OCI-LY7 (cell line): ENCODE data around the gene ELOVL6.
"Not testable (repeated sequence)": the region's sequence is repeated elsewhere in the genome, so short reads cannot be mapped to it uniquely, and the experiment has no call there.

Experiments used
- EZH2phosphoT487 ChIP-seq: fragments of 200-600 bp; sonication (generic); IDR thresholded peaks from 2 replicates; pipeline ENCODE4 v1.6.1; 2018; ENCODE audit warnings: low read depth, borderline replicate concordance, mild to moderate bottlenecking, mixed run types, antibody characterized with exemption, low read length, moderate library complexity, mixed read lengths
- TF ChIP-seq, protein P1 (sequence below): fragments of 200-600 bp; sonication (generic); conservative IDR thresholded peaks from 2 replicates; pipeline ENCODE4 v1.5.1; 2014; ENCODE audit warnings: mild to moderate bottlenecking, antibody characterized with exemption, low read length, moderate library complexity, mixed read lengths

DNA sequence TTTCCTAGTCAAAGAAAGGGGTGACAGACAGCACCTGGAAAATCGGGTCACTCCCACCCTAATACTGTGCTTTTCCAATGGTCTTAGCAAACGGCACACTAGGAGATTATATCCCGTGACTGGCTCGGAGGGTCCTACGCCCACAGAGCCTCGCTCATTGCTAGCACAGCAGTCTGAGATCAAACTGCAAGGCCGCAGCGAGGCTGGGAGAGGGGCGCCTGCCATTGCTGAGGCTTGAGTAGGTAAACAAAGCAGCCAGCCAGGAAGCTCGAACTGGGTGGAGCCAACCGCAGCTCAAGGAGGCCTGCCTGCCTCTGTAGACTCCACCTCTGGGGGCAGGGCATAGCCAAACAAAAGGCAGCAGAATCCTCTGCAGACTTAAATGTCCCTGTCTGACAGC, 121.6 kb downstream of the ELOVL6 start:
- TF ChIP-seq, protein P1, sequence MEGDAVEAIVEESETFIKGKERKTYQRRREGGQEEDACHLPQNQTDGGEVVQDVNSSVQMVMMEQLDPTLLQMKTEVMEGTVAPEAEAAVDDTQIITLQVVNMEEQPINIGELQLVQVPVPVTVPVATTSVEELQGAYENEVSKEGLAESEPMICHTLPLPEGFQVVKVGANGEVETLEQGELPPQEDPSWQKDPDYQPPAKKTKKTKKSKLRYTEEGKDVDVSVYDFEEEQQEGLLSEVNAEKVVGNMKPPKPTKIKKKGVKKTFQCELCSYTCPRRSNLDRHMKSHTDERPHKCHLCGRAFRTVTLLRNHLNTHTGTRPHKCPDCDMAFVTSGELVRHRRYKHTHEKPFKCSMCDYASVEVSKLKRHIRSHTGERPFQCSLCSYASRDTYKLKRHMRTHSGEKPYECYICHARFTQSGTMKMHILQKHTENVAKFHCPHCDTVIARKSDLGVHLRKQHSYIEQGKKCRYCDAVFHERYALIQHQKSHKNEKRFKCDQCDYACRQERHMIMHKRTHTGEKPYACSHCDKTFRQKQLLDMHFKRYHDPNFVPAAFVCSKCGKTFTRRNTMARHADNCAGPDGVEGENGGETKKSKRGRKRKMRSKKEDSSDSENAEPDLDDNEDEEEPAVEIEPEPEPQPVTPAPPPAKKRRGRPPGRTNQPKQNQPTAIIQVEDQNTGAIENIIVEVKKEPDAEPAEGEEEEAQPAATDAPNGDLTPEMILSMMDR, result not testable (repeated sequence)
- TF ChIP-seq EZH2phosphoT487, result not testable (repeated sequence)
